K562 (cell line): Measurements from ENCODE around the gene KBTBD6. TPM values are rescaled to one million over a fixed set of nuclear protein-coding genes. Genes with fewer than 3 reads are reported as not detected.
"Not testable (repeated sequence)": the region's sequence is repeated elsewhere in the genome, so short reads cannot be mapped to it uniquely, and the experiment has no call there.

Experiments used
- ATAC-seq: fragments of 200-7000 bp; cut with Tn5 transposase; 3 replicates; pipeline ENCODE4 v1.9.1; 2020; ENCODE audit warnings: moderate library complexity
- BruUV-seq: library from RNA; stranded (reverse); fragments of 400-500 nt; replicated peaks from 2 replicates; lab custom pipeline; 2021; lab: Mats Ljungman, UMichigan
- CTCF ChIA-PET: fragments of 300-600 bp; formaldehyde crosslinking; extraction: SDS; loops from one replicate; lab custom pipeline; 2021; ENCODE audit warnings: low intra/inter-chr PET ratio; lab: Yijun Ruan, JAX
- POLR2A ChIA-PET: fragments of 300-600, 350-650 bp; sonication (Branson Sonifier 250); formaldehyde crosslinking; extraction: SDS; loops from one replicate; lab custom pipeline; 2021; ENCODE audit warnings: antibody characterized with exemption, inconsistent platforms; lab: Yijun Ruan, JAX
- DNase-seq, 4 experiments: peaks; one replicate each; pipeline versions ENCODE4 v3.0.0 to v3.0.0-alpha.2; 2011 to 2018; ENCODE audit warnings: low spot score in 3 of 4, mixed read lengths in 3 of 4; ENCODE audit errors: extremely low read depth in 1 of 4
- FAIRE-seq: peaks from 2 replicates; lab custom pipeline; 2011; peaks lifted over from hg19 to GRCh38; lab: Jason Lieb, UNC
- H2AFZ ChIP-seq: 2 replicates; pipeline ENCODE4 v1.6.0; 2011; ENCODE audit warnings: low read depth, low read length, control low read depth, inconsistent platforms
- H3K27ac ChIP-seq: fragments of 200-600 bp; 3 replicates; pipeline ENCODE4 v1.8.0; 2011; ENCODE audit warnings: low read depth, mild to moderate bottlenecking, control low read depth, inconsistent platforms, low read length, moderate library complexity, mixed read lengths; ENCODE audit errors: extremely low read depth
- H3K27me3 ChIP-seq, 2 experiments: fragments of 300-600 bp in 1 of 2; 2 replicates in 1 of 2; 3 replicates in 1 of 2; pipeline versions ENCODE4 v1.6.0 to v1.8.0; 2011; ENCODE audit warnings: inconsistent platforms in 2 of 2, low read length in 2 of 2, mild to moderate bottlenecking in 1 of 2, mixed read lengths in 1 of 2, moderate library complexity in 1 of 2; ENCODE audit not compliant: control insufficient read depth in 2 of 2, insufficient read depth in 2 of 2
- H3K36me3 ChIP-seq: fragments of 300-600 bp; 3 replicates; pipeline ENCODE4 v1.8.0; 2011; ENCODE audit warnings: mild to moderate bottlenecking, low read length, inconsistent platforms; ENCODE audit not compliant: control insufficient read depth, insufficient read depth
- H3K4me1 ChIP-seq, 2 experiments: fragments of 200-600 bp in 1 of 2; replicated peaks in 1 of 2; 2 replicates in 1 of 2; 3 replicates in 1 of 2; pipeline versions ENCODE4 v1.5.1 to v1.8.0; 2011; ENCODE audit warnings: inconsistent platforms in 2 of 2, low read length in 2 of 2, mild to moderate bottlenecking in 1 of 2, mixed read lengths in 1 of 2, moderate library complexity in 1 of 2; ENCODE audit not compliant: control insufficient read depth in 2 of 2, insufficient read depth in 2 of 2
- H3K4me2 ChIP-seq: 2 replicates; pipeline ENCODE4 v1.6.1; 2011; ENCODE audit warnings: low read length, control low read depth, inconsistent platforms, mixed read lengths; ENCODE audit not compliant: insufficient read depth
- H3K4me3 ChIP-seq: fragments of 200-600 bp; sonication (generic), shearing (Covaris generic); 2 replicates; pipeline ENCODE4 v1.5.1; 2016; ENCODE audit warnings: control low read depth, inconsistent platforms
- H3K79me2 ChIP-seq: fragments of 200-600 bp; 3 replicates; pipeline ENCODE4 v1.8.0; 2011; ENCODE audit warnings: low read length, inconsistent platforms; ENCODE audit not compliant: control insufficient read depth, insufficient read depth
- H3K9ac ChIP-seq, 2 experiments: 2 replicates each; pipeline versions ENCODE4 v1.6.0 to v1.6.1; 2011; ENCODE audit warnings: low read depth in 2 of 2, low read length in 2 of 2, control low read depth in 1 of 2, inconsistent platforms in 1 of 2, mild to moderate bottlenecking in 1 of 2, mixed read lengths in 1 of 2; ENCODE audit not compliant: insufficient read depth in 1 of 2
- H3K9me1 ChIP-seq: one replicate; pipeline ENCODE4 v1.6.0; 2011; ENCODE audit warnings: inconsistent platforms, mild to moderate bottlenecking, low read length, moderate library complexity; ENCODE audit not compliant: control insufficient read depth, insufficient read depth
- H3K9me3 ChIP-seq: replicated peaks from 2 replicates; pipeline ENCODE4 v1.5.1; 2011; ENCODE audit warnings: low read depth, low read length, inconsistent platforms; ENCODE audit not compliant: control insufficient read depth, insufficient read depth
- H4K20me1 ChIP-seq: replicated peaks from 2 replicates; pipeline ENCODE4 v1.6.1; 2011; ENCODE audit warnings: low read length, inconsistent platforms, mixed read lengths; ENCODE audit not compliant: control insufficient read depth, insufficient read depth
- CREB1 ChIP-seq, 2 experiments: sonication (generic) in 1 of 2; formaldehyde crosslinking in 1 of 2; IDR thresholded peaks; 2 replicates each; pipeline versions ENCODE4 v1.6.1 to v1.8.0; 2012 to 2022; ENCODE audit warnings: inconsistent platforms in 1 of 2, mild to moderate bottlenecking in 1 of 2, missing genetic modification reagents in 1 of 2, moderate library complexity in 1 of 2
- TRIM24 ChIP-seq, 2 experiments: fragments of 450-650 bp; IDR thresholded peaks; 2 replicates each; pipeline ENCODE4 v1.6.1; 2016
- TSC22D4 ChIP-seq: fragments of 450-650 bp; IDR thresholded peaks from 2 replicates; pipeline ENCODE4 v1.6.1; 2016; ENCODE audit warnings: missing genetic modification characterization, missing biosample characterization, control low read depth
- ZNF146 ChIP-seq: IDR thresholded peaks from one replicate; pipeline ENCODE4 v1.6.1; 2018; ENCODE audit warnings: missing compliant biosample characterization; ENCODE audit not compliant: unreplicated experiment
- WGBS: fragments of 100-300 bp; shearing (Covaris generic); methylation state at CpG from one replicate; pipeline ENCODE4 v1.1.6; 2016; ENCODE audit warnings: low coverage, mixed read lengths; ENCODE audit not compliant: insufficient coverage; ENCODE audit errors: missing lambda C conversion rate; 5-methylcytosine and 5-hydroxymethylcytosine counted together
- in situ Hi-C: fragments of 300-500 bp; cut with MboI; formaldehyde crosslinking; loops from 4 replicates; pipeline ENCODE4 v1.15.0; 2018; ENCODE audit warnings: inconsistent platforms, mixed read lengths
- intact Hi-C: fragments of 100-400 bp; cut with micrococcal nuclease; formaldehyde crosslinking; loops from 2 replicates; pipeline ENCODE4 v1.14.2; 2022
- polyA plus RNA-seq, 8 experiments: library from polyadenylated mRNA; depleted of rRNA in 4 of 8; stranded (reverse) in 5 of 8; unstranded in 3 of 8; fragments of >200 nt; fragmentation: Nextera tagmentation in 2 of 8; fragmentation: Illumina TruSeq in 1 of 8; extraction: Ambion mirVana in 2 of 8; extraction: Trizol in 1 of 8; gene quantifications; 2 replicates each; pipeline versions ENCODE4 v1.2.1 to v1.2.3, GENCODE V29; 2011 to 2014; ENCODE audit warnings: inconsistent platforms in 1 of 8, missing spikeins in 1 of 8
- total RNA-seq, 7 experiments: library from RNA; depleted of rRNA in 6 of 7; stranded (reverse); fragments of >200 nt in 6 of 7; fragmentation: Illumina TruSeq in 2 of 7; extraction: Trizol in 2 of 7; gene quantifications; 2 replicates each; pipeline versions ENCODE4 v1.2.1 to v1.2.3, GENCODE V29; 2011 to 2021; ENCODE audit warnings: low replicate concordance in 1 of 7
- TF ChIP-seq, protein P1 (sequence below): fragments of 250-450 bp; sonication (Bioruptor Pico); IDR thresholded peaks from 2 replicates; pipeline ENCODE4 v1.8.0; 2022; ENCODE audit warnings: moderate library complexity, mild to moderate bottlenecking, inconsistent platforms

The KBTBD6 gene
- total and polyA plus RNA-seq, 9 of the 15 experiments (the other 6 are each of a cell fraction or from before 2014, with no cell fraction given), result 1.9 to 4.9 (median 3.2) TPM

GRCh38 chr13:41095681-41096080, 36.9 kb downstream of the KBTBD6 start:
- POLR2A ChIA-PET, H3K4me1 ChIP-seq, H3K4me3 ChIP-seq, H4K20me1 ChIP-seq, BruUV-seq, H3K9me3 ChIP-seq, H3K36me3 ChIP-seq, FAIRE-seq, H3K9me1 ChIP-seq, H3K4me2 ChIP-seq, H3K79me2 ChIP-seq, H2AFZ ChIP-seq, ATAC-seq, DNase-seq, CTCF ChIA-PET, intact Hi-C loops, in situ Hi-C loops, H3K27ac ChIP-seq, H3K27me3 ChIP-seq, H3K9ac ChIP-seq: not testable (repeated sequence)
- peak; percentile 54 for TF ChIP-seq ZNF146 (CRISPR knock-in tag)
- 71% methylated on average over 2 of the region's 2 CpGs for WGBS

DNA sequence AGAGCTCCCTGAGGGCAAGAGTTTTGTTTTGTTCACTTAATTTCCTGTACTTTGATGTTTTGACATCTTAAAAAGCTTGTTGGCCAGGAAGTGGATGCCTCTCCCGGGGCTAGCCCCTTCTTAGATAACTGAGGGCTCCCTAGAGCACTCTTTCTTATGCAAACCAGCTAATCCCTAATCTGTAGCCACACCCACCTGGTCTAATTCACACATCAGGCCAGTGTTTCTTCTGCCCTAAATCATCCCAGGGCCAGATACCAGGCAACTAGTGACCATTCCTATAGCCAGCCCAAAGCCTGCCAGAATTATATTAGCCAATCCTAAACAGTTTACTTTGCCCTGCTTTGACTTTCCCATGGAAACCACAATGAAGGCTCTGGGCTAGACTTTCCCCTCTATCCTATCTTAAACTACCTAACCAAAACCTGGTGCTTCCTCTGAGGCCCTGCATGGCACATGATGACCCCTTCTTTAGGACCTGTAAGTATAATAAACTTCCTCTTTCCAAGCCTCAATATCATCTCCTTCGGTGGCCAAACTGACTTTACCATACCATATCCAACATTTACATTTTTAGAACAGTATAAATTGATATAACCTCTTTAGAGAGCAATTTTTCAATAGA, 46.5 kb downstream of the KBTBD6 start:
- ChIA-PET POLR2A (no interaction called here), CTCF (no interaction called here)
- H3K9me3 ChIP-seq, result no peaks in the 10 kb centered on the region
- no peaks in the 10 kb centered on the region for H3K4me1 ChIP-seq
- no peak overlapping the region for H2AFZ ChIP-seq
- 18% methylated on average over 1 of the region's 2 CpGs for WGBS
- ATAC-seq (peak; percentile 63), DNase-seq (no peak), FAIRE-seq (no peak)
- H4K20me1 ChIP-seq, result no peaks in the 10 kb centered on the region
- no peak overlapping the region for H3K4me2 ChIP-seq
- peaks cover 11% of the 10 kb centered on the region; the same call in 2 of the 3 replicates for H3K36me3 ChIP-seq
- intact Hi-C loops (no loop called here), in situ Hi-C loops (no loop called here)
- H3K27me3 ChIP-seq, result no peaks in the 10 kb centered on the region
- no peak overlapping the region for H3K9ac ChIP-seq
- TF ChIP-seq CREB1 (IDR thresholded peaks at IDR 0.05) (no peak), CREB1 (CRISPR knock-in tag; IDR thresholded peaks at IDR 0.05) (no peak), TRIM24 (IDR thresholded peaks at IDR 0.05) (no peak), TSC22D4 (no peak)
- TF ChIP-seq, protein P1, sequence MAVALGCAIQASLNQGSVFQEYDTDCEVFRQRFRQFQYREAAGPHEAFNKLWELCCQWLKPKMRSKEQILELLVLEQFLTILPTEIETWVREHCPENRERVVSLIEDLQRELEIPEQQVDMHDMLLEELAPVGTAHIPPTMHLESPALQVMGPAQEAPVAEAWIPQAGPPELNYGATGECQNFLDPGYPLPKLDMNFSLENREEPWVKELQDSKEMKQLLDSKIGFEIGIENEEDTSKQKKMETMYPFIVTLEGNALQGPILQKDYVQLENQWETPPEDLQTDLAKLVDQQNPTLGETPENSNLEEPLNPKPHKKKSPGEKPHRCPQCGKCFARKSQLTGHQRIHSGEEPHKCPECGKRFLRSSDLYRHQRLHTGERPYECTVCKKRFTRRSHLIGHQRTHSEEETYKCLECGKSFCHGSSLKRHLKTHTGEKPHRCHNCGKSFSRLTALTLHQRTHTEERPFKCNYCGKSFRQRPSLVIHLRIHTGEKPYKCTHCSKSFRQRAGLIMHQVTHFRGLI (CRISPR knock-in tag), result no peak
- no peaks in the 10 kb centered on the region for H3K79me2 ChIP-seq
- no peak overlapping the region for H3K27ac ChIP-seq
- H3K9me1 ChIP-seq, result no peaks in the 10 kb centered on the region
- H3K4me3 ChIP-seq, result no peak overlapping the region
- no TSS peak for BruUV-seq
